ENCODE results near the gene DMBX1.

DNA sequence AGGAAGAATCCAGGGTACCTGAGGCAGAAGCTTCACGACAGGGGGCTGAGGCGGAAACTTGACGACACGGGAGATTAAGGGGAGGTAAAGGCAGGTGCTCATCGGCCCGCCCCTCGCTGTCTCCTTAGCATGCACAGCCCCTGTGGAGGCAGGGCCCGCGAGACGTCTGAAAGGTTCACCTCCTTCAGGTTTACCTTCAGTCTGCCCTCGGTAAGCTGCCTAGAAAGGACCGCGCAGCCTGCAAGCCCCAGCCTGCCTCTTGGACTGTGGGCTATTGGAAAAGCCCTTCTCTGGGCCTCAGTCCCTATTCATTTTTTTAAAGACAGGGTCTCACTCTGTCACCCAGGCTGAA lies 33.3 kb downstream of the DMBX1 start:
- TF ChIP-seq, protein P1, sequence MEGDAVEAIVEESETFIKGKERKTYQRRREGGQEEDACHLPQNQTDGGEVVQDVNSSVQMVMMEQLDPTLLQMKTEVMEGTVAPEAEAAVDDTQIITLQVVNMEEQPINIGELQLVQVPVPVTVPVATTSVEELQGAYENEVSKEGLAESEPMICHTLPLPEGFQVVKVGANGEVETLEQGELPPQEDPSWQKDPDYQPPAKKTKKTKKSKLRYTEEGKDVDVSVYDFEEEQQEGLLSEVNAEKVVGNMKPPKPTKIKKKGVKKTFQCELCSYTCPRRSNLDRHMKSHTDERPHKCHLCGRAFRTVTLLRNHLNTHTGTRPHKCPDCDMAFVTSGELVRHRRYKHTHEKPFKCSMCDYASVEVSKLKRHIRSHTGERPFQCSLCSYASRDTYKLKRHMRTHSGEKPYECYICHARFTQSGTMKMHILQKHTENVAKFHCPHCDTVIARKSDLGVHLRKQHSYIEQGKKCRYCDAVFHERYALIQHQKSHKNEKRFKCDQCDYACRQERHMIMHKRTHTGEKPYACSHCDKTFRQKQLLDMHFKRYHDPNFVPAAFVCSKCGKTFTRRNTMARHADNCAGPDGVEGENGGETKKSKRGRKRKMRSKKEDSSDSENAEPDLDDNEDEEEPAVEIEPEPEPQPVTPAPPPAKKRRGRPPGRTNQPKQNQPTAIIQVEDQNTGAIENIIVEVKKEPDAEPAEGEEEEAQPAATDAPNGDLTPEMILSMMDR (CRISPR knock-in tag; IDR thresholded peaks at IDR 0.05), result no peak
- TF ChIP-seq POLR2A (IDR thresholded peaks at IDR 0.05; ENCODE audit: insufficient read depth in 1 of 2, low read depth in 2 of 2, low read length in 2 of 2) (no peak), CENPX (CRISPR knock-in tag; IDR thresholded peaks at IDR 0.05) (no peak), MAFK (conservative IDR thresholded peaks at IDR 0.05 in 1 of 2, IDR thresholded peaks at IDR 0.05 in 1 of 2; ENCODE audit: low read length in 2 of 2) (no peak)
